Adrenal gland (tissue), 5 donors: ENCODE measurements around the gene TRRAP.

ENCODE experiments used
- CTCF ChIP-seq, 6 experiments: fragments of 450-650 bp in 4 of 6; fragments of 200-600 bp in 2 of 6; sonication (generic) in 1 of 6; IDR thresholded peaks; 1 replicate in 5 of 6; 2 replicates in 1 of 6; pipeline versions ENCODE4 v1.5.1 to v1.8.0; 2016 to 2021; ENCODE audit warnings: antibody characterized with exemption in 6 of 6, mild to moderate bottlenecking in 2 of 6, moderate library complexity in 1 of 6
- POLR2A ChIP-seq, 2 donors: fragments of 450-650 bp; IDR thresholded peaks; one replicate each; pipeline ENCODE4 v1.6.1; 2017; ENCODE audit warnings: antibody characterized with exemption in 2 of 2, mild to moderate bottlenecking in 2 of 2, moderate library complexity in 1 of 2
- donor health status: DM: no; HTN: no; CAD: no.

DNA sequence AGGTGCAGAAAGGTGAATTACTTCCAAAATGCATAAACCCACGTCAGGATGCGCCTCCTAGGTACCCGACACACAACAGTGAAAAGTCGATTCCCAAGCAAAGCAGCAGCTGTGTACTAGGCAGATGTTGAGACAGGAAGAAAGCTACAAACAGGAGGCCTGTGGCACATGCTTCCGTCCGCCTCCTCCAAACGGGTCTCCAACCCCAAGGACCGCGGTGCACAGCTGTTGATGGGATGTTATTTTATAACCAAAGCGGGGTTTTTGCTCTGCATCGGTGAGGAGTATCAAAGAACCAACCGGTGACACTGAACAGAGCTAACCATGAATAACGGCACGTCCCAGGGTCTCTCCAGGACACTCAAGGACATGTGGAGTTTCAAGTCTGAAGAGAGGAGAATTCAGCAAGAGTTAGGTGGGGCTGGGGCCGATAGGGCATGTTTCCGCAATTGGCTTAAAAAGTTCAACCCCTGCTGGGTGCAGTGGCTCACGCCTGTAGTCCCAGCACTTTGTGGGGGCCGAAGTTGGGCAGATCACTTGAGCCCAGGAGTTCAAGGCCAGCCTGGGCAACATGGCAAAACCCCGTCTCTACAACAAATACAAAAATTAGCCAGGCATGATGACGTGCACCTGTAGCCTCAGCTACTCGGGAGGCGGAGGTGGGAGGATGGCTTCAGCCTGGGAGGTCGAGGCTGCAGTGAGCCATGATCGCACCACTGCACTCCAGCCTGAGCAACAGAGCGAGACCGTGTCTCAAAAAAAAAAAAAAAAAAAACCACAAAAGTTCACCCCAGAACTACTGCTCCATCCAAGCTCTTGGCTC lies 157.6 kb downstream of the TRRAP start:
- no peak for TF ChIP-seq CTCF (IDR thresholded peaks at IDR 0.05)
- TF ChIP-seq POLR2A (IDR thresholded peaks at IDR 0.05) = no peak
